Measurements from ENCODE around the gene TTLL9.

- TF ChIP-seq CTCF (optimal IDR thresholded peaks at IDR 0.05 in 1 of 3, IDR thresholded peaks at IDR 0.05 in 1 of 3, conservative IDR thresholded peaks at IDR 0.05 in 1 of 3; ENCODE audit: extremely low read depth in 1 of 3, insufficient read depth in 2 of 3, low read length in 3 of 3) (no peak), EZH2 (IDR thresholded peaks at IDR 0.05; ENCODE audit: low read length) (no peak)
These were observed 77.6 kb downstream of the TTLL9 start for GRCh38 chr20:31948008-31948407.
